GM10248 (cell line): ENCODE measurements around the gene GTSF1L.
A peak's percentile ranks its signal among the peaks of the same experiment; 100 is the strongest.

ENCODE experiments used
- CTCF ChIA-PET: fragments of 300-600 bp; sonication (Branson Sonifier 250); formaldehyde crosslinking; extraction: SDS; loops from one replicate; lab custom pipeline; 2021; ENCODE audit warnings: antibody characterized with exemption; lab: Yijun Ruan, JAX
- POLR2A ChIA-PET: fragments of 350-650 bp; sonication (Branson Sonifier 250); formaldehyde crosslinking; extraction: SDS; loops from one replicate; lab custom pipeline; 2020; ENCODE audit warnings: antibody characterized with exemption; lab: Yijun Ruan, JAX
- DNase-seq: peaks from one replicate; pipeline ENCODE4 v3.0.0; 2012; ENCODE audit errors: extremely low spot score
- CTCF ChIP-seq: IDR thresholded peaks from 2 replicates; pipeline ENCODE4 v1.5.1; 2012; ENCODE audit warnings: mild to moderate bottlenecking, low read depth; ENCODE audit errors: extremely low read depth, missing control alignments, control extremely low read depth

The GTSF1L gene

GRCh38 chr20:43736588-43737158, 9.9 kb upstream of the GTSF1L start:
- ChIA-PET CTCF (interaction anchor here (0.8 to 8.5 kb wide), 9 partner anchors 9 to 343 kb away, joined by 3 to 62 read pairs (median 4); partner anchors contain the start of gene GTSF1L), POLR2A (interaction anchor here (1.0 kb wide), 1 partner anchor 15 kb away, joined by 3 read pairs; no protein-coding TSS in a partner anchor)
- no peak for TF ChIP-seq CTCF
- peak; percentile 73 for DNase-seq

GRCh38 chr20:43731927-43732326, 5.1 kb upstream of the GTSF1L start:
- DNase-seq = no peak
- ChIA-PET POLR2A (no interaction called here), CTCF (interaction anchor here (1.1 kb wide), 1 partner anchor 16 kb away, joined by 3 read pairs; no protein-coding TSS in a partner anchor)
- TF ChIP-seq CTCF = no peak

GRCh38 chr20:43731469-43731868, 4.7 kb upstream of the GTSF1L start:
- CTCF ChIA-PET = interaction anchor here (1.1 kb wide), 1 partner anchor 17 kb away, joined by 3 read pairs; no protein-coding TSS in a partner anchor
- no peak for TF ChIP-seq CTCF
- DNase-seq = no peak
- POLR2A ChIA-PET = no interaction called here

GRCh38 chr20:43728686-43729255, 2.0 kb upstream of the GTSF1L start:
- DNase-seq = no peak
- CTCF ChIA-PET = interaction anchor here (1.4 to 3.3 kb wide), 4 partner anchors 13 to 352 kb away, joined by 4 to 14 read pairs (median 6); no protein-coding TSS in a partner anchor
- POLR2A ChIA-PET = no interaction called here
- TF ChIP-seq CTCF = no peak

GRCh38 chr20:43727980-43728590, 1.3 kb upstream of the GTSF1L start:
- ChIA-PET POLR2A (no interaction called here), CTCF (interaction anchor here (1.0 to 3.3 kb wide), 6 partner anchors 8 to 353 kb away, joined by 4 to 14 read pairs (median 4); no protein-coding TSS in a partner anchor)
- no peak for DNase-seq
- TF ChIP-seq CTCF = no peak

GRCh38 chr20:43726333-43726732, 469 bp downstream of the GTSF1L start:
- POLR2A ChIA-PET = no interaction called here
- CTCF ChIA-PET = interaction anchor here (1.0 kb wide), 1 partner anchor 114 kb away, joined by 4 read pairs; no protein-coding TSS in a partner anchor
- DNase-seq = no peak
- TF ChIP-seq CTCF = no peak
